ENCODE data around the gene EIF1AX.

The EIF1AX gene

DNA sequence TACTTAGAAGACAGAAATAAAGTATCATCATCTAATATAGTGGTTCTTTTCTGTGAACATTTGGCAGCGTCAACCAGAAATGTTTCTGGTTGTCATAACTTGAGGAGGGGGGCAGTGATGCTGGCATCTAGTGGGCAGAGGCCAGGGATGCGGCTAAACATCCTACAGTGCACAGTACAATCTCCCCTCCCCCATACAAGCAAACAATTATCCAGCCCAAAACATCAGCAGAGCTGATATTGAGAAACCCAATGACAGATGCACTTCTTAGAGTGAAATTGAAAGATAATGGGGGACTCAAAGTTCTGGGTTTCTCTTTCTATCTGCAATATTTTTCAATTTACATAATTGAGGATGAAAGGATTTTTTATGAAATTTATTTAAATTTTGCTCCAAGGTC lies 1.9 kb upstream of the EIF1AX start:
- no peak overlapping the region for H3K4me3 ChIP-seq (replicated peaks in 1 of 2; ENCODE audit: low read depth in 2 of 2, low read length in 2 of 2)
- DNase-seq (ENCODE audit: low read depth in 2 of 2) = no peak
- TF ChIP-seq, protein P1, sequence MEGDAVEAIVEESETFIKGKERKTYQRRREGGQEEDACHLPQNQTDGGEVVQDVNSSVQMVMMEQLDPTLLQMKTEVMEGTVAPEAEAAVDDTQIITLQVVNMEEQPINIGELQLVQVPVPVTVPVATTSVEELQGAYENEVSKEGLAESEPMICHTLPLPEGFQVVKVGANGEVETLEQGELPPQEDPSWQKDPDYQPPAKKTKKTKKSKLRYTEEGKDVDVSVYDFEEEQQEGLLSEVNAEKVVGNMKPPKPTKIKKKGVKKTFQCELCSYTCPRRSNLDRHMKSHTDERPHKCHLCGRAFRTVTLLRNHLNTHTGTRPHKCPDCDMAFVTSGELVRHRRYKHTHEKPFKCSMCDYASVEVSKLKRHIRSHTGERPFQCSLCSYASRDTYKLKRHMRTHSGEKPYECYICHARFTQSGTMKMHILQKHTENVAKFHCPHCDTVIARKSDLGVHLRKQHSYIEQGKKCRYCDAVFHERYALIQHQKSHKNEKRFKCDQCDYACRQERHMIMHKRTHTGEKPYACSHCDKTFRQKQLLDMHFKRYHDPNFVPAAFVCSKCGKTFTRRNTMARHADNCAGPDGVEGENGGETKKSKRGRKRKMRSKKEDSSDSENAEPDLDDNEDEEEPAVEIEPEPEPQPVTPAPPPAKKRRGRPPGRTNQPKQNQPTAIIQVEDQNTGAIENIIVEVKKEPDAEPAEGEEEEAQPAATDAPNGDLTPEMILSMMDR (IDR thresholded peaks at IDR 0.05; ENCODE audit: low read depth, low read length) = no peak

DNA sequence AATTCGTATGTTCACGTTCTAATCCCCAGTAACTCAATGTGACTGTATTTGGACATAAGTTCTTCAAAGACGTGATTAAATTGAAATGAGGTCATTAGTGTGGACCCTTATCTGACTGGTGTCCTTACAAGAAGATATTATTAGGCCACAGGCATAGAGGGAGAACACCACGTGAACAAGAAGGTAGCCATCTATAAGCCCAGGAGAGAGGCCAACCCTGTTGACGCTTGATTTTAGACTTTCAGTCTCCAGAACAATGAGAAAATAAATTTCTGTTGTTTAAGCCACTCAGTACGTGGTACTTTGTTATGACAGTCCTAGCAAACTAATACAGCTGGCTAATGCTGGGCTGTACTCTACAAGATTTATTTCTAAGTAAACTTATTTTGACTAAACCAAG lies 1.5 kb upstream of the EIF1AX start:
- DNase-seq (ENCODE audit: low read depth in 2 of 2) = no peak
- no peak overlapping the region for H3K4me3 ChIP-seq (replicated peaks in 1 of 2; ENCODE audit: low read depth in 2 of 2, low read length in 2 of 2)
- TF ChIP-seq, protein P1 (IDR thresholded peaks at IDR 0.05; ENCODE audit: low read depth, low read length) = no peak

DNA sequence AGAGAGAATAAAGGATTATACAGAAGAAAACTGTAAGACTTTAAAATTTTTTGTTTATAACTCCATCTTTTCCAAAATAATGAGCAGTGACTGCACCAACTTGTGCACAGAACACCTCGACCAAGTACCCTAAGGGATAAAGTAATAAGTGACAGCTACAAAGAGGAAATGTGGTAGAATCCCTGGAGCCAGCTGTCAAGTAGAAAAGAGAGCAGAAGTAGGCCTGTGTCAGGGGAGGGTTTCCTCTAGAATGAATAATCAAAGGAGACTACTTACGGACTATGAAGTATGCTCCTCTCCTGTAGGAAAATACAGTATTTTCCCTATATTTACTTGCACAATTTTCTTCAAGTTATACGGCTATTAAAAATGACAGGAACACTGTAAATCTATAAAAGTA lies 1.2 kb downstream of the EIF1AX start:
- peak overlapping the region; percentile 75 to 80 for H3K4me3 ChIP-seq (replicated peaks in 1 of 2; ENCODE audit: low read depth in 2 of 2, low read length in 2 of 2)
- TF ChIP-seq, protein P1 (IDR thresholded peaks at IDR 0.05; ENCODE audit: low read depth, low read length) = no peak
- DNase-seq (ENCODE audit: low read depth in 2 of 2) = peak in 1 of 2 donors; percentile 11

DNA sequence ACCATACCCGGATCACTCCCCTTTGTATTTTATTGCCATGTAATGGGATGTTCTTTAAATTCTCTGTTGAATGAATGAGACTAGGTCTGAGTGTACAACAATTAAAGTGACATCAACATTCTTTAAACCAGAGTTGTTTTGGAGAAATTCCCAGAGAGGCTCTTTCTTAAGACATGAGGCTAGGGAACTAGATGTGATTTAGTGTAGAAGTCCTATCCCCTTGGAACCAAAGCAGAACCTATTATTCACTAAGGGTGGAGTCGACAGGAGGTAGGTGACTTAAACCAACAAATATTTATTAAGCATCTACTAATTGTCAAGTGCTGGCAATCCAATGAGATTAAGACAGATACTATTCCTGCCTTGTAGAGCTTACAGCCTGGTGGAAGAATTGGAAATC lies 1.7 kb downstream of the EIF1AX start:
- TF ChIP-seq, protein P1 (IDR thresholded peaks at IDR 0.05; ENCODE audit: low read depth, low read length) = no peak
- peak; percentile 37 to 74 for DNase-seq (ENCODE audit: low read depth in 2 of 2)
- peak overlapping the region; percentile 75 to 80 for H3K4me3 ChIP-seq (replicated peaks in 1 of 2; ENCODE audit: low read depth in 2 of 2, low read length in 2 of 2)

DNA sequence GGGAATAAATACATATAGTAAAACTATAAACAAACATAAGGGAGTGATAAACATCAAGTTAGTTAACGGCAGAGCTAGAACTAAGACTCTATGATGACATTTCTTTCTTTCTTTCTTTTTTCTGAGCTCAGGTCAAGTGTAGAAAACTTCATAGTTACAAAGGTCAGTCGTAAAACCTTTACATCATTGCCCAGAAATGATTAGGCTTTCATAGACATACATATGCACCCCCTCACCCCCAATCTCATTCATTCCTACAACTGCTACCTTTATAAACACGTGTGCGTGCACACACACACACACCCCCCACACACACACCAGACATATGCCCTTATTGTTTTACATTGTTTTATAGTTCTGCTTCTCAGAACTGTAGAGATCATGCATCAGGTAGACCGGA lies 5.7 kb downstream of the EIF1AX start:
- no peak for DNase-seq (ENCODE audit: low read depth in 2 of 2)
- TF ChIP-seq, protein P1 (IDR thresholded peaks at IDR 0.05; ENCODE audit: low read depth, low read length) = no peak
- no peak overlapping the region for H3K4me3 ChIP-seq (replicated peaks in 1 of 2; ENCODE audit: low read depth in 2 of 2, low read length in 2 of 2)

DNA sequence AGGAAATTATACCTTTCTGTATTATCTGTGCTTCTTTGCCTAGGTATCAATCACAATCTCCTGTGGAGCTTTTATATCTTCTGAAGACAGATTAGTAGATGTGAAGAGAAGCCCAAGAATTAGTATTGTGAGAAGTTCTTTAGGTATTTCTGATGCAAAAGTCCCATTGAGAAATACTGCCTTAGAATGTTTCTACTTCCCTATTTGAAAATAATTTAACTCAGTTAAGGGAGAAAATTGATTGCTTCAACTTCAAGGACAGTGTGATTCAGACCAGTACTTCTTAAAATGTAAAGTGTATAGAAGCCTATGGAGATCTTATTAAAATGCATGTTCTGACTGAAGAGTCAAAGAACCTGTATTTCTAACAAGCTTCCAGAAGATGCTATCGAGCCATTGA lies 9.0 kb downstream of the EIF1AX start:
- no peak for DNase-seq (ENCODE audit: low read depth in 2 of 2)

DNA sequence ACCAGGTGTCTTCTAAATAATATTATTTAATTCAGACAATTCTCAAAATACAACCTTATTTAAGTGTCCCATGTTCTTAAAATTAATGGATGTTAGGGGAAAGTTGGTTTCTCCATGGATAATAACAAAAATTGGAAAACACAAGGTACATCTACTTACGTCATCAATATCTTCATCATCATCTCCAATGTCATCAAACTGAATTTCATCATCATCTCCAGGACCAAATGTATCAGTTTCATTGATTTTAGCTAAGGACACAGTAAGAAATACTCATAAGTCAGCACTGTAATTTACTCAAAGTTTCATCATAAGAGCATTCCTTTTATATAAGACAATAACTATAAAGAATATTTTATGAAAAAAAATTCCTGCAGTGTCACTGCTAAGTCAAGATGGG lies 11.3 kb downstream of the EIF1AX start:
- TF ChIP-seq, protein P1 (IDR thresholded peaks at IDR 0.05; ENCODE audit: low read depth, low read length) = no peak
- DNase-seq (ENCODE audit: low read depth in 2 of 2) = no peak
- H3K4me3 ChIP-seq (replicated peaks in 1 of 2; ENCODE audit: low read depth in 2 of 2, low read length in 2 of 2) = no peak overlapping the region

More for the DNA sequence above, 9.0 kb downstream of the EIF1AX start:
- TF ChIP-seq, protein P1 (IDR thresholded peaks at IDR 0.05; ENCODE audit: low read depth, low read length) = no peak
- no peak overlapping the region for H3K4me3 ChIP-seq (replicated peaks in 1 of 2; ENCODE audit: low read depth in 2 of 2, low read length in 2 of 2)
